ENCODE data around the gene SAMSN1. TPM values are rescaled to one million over a fixed set of nuclear protein-coding genes. Genes with fewer than 3 reads are reported as not detected.

SAMSN1 gene
- total and polyA plus RNA-seq, 12 donors: 0.28 to 12.8 (median 1.6) TPM

DNA sequence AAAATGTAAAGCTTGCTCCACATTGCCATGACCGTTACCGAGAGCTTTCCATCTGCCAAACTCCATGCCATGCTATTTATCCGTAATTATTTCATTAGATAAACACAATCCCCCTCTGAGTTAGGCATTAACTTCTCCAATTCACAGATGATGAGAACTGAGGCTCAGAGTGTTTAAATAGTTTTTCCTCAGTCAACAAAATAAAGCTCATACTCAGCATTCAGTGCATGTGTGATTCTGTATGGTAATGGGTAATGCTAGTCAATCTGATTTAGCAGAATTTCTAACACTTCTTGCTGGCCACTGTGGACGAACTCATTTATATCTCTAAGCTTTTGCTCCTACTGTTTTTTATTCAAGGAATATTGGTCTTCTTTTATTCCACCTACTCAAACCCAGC is 17.3 kb downstream of the SAMSN1 start:
- ATAC-seq: peak in 5 of 8 donors; percentile 10 to 63 (median 48)
- Histone ChIP-seq H3K36me3 (no peaks in the 10 kb centered on the region), H3K4me1 (peaks cover 0 to 95% (median 0%) of the 10 kb centered on the region in 9 donors), H3K27ac (peak overlapping the region in 1 of 10 donors; percentile 76), H3K27me3 (no peaks in the 10 kb centered on the region), H3K4me3 (no peak overlapping the region), H3K9me3 (no peaks in the 10 kb centered on the region)
- intact Hi-C loops (cut with DNase I): loop anchor here in 1 of 10 donors (10.0 kb wide), 1 partner anchor 56 kb away; no protein-coding TSS in a partner anchor
- no peak for DNase-seq
- TF ChIP-seq, protein P1, sequence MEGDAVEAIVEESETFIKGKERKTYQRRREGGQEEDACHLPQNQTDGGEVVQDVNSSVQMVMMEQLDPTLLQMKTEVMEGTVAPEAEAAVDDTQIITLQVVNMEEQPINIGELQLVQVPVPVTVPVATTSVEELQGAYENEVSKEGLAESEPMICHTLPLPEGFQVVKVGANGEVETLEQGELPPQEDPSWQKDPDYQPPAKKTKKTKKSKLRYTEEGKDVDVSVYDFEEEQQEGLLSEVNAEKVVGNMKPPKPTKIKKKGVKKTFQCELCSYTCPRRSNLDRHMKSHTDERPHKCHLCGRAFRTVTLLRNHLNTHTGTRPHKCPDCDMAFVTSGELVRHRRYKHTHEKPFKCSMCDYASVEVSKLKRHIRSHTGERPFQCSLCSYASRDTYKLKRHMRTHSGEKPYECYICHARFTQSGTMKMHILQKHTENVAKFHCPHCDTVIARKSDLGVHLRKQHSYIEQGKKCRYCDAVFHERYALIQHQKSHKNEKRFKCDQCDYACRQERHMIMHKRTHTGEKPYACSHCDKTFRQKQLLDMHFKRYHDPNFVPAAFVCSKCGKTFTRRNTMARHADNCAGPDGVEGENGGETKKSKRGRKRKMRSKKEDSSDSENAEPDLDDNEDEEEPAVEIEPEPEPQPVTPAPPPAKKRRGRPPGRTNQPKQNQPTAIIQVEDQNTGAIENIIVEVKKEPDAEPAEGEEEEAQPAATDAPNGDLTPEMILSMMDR (IDR thresholded peaks at IDR 0.05): no peak
- 84 to 92% methylated on average over 4 of the region's 4 CpGs for WGBS, 2 donors

DNA sequence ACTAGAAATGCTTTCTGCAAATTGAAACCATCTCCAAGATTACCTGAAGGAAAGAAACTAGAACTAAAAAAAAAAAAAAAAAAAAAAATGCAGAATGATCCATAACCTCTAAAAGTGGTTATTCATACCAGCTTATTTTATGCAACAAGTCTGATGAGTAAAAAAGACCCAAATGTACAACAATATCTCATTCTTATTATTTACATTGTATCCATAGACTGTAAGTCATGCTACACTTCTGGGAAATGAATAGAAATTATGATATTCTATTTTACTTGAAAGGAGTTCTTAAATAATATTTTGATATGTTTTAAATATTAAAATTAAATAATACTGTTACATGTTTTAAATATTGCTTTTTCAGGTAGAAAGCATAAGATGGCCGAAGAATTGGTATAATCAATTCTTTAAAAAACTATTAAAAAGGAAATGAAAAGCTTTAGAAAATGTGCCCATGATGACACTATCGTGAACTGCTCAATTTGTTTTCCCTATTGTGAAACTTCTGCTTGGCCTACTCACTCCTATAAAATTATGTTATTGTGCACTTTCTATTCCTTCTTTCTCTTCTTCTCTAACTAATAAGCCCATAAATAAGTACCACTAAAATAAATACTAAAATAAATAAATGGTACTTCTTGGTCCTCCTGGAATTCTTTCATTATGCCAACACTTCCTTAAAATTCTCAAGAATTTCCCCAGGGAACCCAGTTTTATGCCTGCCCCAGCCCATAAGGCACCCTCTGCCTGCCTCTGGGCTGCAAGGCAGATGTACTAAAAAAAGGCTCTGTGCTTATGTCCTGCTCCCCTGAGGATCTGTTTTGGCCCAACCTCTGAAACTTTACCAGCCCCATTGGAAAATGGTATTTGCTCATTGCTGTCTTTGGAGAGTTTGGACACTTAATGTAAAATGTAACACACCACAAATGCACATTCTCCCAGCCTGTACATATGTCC is 18.1 kb downstream of the SAMSN1 start:
- DNase-seq (no peak), ATAC-seq (peak in 3 of 8 donors; percentile 39 to 69 (median 41))
- 78 to 85% methylated on average over 2 of the region's 2 CpGs for WGBS, 2 donors
- Histone ChIP-seq H3K36me3 (no peaks in the 10 kb centered on the region), H3K27ac (peak overlapping the region in 2 of 10 donors; percentile 57 to 76), H3K4me3 (peak overlapping the region in 1 of 10 donors; percentile 4), H3K27me3 (no peaks in the 10 kb centered on the region), H3K4me1 (peaks cover 0 to 92% (median 0%) of the 10 kb centered on the region in 9 donors), H3K9me3 (no peaks in the 10 kb centered on the region)
- intact Hi-C loops (cut with DNase I): loop anchor here in 1 of 10 donors (10.0 kb wide), 1 partner anchor 57 kb away; no protein-coding TSS in a partner anchor
- TF ChIP-seq, protein P1 (IDR thresholded peaks at IDR 0.05): no peak

DNA sequence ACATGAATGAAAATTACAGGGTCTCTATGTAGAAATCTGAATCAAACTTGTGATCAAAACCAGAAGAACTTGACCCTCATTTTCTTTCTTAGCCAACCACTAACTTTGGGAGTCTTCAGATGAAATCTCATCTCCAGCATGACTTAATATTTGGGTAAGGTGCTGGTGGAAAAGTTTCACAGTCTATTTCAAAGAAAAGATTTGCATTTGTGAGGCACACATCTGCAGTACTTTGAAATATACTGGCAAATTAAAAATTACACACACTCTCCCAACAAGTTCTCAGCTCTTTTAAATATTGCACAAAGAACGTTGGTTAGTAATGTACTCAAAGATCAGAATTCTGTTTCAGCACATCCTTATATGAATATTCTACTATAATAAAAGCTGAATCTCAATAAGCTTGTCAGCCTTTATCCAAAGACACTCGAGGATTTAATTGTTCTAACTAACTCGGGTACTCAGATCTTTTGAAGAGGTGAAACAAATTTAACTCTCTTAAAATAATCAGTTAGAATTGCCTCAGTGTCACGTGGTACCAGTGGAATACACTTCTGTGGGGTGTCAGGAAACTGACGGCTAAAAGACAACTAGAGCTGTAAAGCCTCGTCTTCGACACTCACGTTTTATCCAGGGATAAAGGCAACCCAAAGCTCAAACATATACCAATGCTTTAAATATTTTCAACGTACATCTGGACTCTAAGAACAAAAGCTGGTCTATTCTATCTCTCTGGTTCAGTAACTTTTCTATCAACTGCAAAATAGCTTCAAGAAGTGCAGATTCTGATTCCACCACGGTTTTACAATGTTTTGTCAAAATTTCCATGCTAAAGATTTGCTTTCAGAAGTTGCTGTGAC is 19.0 kb downstream of the SAMSN1 start:
- Histone ChIP-seq H3K4me1 (peaks cover 0 to 92% (median 0%) of the 10 kb centered on the region in 9 donors), H3K27ac (peak overlapping the region in 2 of 10 donors; percentile 57 to 76), H3K4me3 (peak overlapping the region in 1 of 10 donors; percentile 4), H3K27me3 (no peaks in the 10 kb centered on the region), H3K9me3 (no peaks in the 10 kb centered on the region), H3K36me3 (no peaks in the 10 kb centered on the region)
- TF ChIP-seq, protein P1 (IDR thresholded peaks at IDR 0.05): no peak
- WGBS, 2 donors: 25 to 44% methylated on average over 10 of the region's 10 CpGs
- intact Hi-C loops (cut with DNase I): loop anchor here in 1 of 10 donors (10.0 kb wide), 1 partner anchor 58 kb away; no protein-coding TSS in a partner anchor
- peak in 2 of 8 donors; percentile 33 to 37 for ATAC-seq
- DNase-seq: no peak

DNA sequence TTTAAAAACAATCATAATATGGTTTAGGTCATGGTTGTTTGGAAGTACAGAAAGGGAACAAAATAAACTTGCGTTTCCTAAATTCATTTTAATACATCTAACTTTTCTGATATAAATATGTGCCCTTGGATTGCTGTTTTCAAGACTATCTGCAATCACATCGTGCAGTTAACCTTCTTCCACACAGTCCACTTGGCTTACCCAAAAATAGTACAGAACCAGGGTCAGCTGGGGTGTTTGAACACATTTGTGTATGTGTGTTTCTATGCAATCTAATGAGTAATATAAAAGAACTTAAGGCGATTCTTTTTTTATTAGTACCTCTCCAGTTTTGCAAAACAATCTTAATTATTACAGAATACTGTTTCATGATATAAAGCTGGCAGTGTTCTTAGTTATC is 19.9 kb downstream of the SAMSN1 start:
- peak in 4 of 8 donors; percentile 47 to 89 (median 62) for ATAC-seq
- 1 to 18% methylated on average over 3 of the region's 3 CpGs for WGBS, 2 donors

More for the DNA sequence above, 19.9 kb downstream of the SAMSN1 start:
- TF ChIP-seq, protein P1 (IDR thresholded peaks at IDR 0.05): no peak
- H3K4me1 ChIP-seq: peaks cover 0 to 93% (median 0%) of the 10 kb centered on the region in 9 donors
- intact Hi-C loops (cut with DNase I): loop anchor here in 1 of 10 donors (10.0 kb wide), 1 partner anchor 59 kb away; no protein-coding TSS in a partner anchor
- H3K4me3 ChIP-seq: no peak overlapping the region
- no peak for DNase-seq
- peak overlapping the region in 2 of 10 donors; percentile 57 to 76 for H3K27ac ChIP-seq
- H3K9me3 ChIP-seq: no peaks in the 10 kb centered on the region
- H3K36me3 ChIP-seq: no peaks in the 10 kb centered on the region
- no peaks in the 10 kb centered on the region for H3K27me3 ChIP-seq

Measured in heart right ventricle (tissue), 16 donors.